ENCODE results near the gene OTOF. TPM values are rescaled to one million over a fixed set of nuclear protein-coding genes. Genes with fewer than 3 reads are reported as not detected.

OTOF gene
- total and polyA plus RNA-seq, 2 donors (not counting 1 experiment from before 2014, with no cell fraction given), result not detected

- H3K9ac ChIP-seq (ENCODE audit: insufficient read depth, low read length), result no peak overlapping the region
- no peak for DNase-seq (ENCODE audit: low read depth in 2 of 2)
- no peak overlapping the region for H3K4me2 ChIP-seq (ENCODE audit: extremely low read depth, insufficient read depth, low read length)
Measured at GRCh38 chr2:26511466-26511865, 33.5 kb upstream of the OTOF start.

DNA sequence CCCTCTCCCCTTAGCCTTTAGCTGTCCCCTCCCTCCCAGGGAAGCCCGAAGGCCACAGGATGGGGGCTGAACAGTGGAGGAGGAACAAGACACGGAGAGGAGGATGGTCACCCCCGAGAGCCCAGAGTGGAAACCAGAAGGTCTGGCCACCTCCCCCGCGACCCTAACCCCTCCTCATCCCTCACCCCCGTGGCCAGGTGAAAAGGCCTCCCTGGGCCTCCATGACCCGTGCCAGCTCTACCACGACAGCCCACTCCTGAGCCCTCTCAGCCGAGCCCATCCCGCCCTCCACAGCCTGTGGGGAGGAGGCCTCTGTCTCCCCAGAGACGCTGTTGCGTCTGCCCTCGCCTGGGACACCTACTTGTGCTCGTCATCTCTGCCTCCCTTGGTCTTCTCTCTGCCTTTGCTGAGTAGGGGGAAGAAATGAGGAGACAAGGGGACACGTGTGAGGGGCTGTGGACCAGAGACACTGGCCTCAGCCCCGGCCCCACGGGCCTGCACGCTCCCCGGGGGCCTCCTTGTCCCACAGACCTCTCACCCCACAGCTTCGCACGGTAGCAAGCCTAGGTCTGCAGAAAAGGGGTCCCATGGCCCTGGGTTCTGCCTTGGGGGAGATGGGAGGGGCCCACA, 32.5 kb upstream of the OTOF start:
- H3K79me2 ChIP-seq (ENCODE audit: control insufficient read depth, insufficient read depth, low read length), result no peaks in the 10 kb centered on the region
- H3K36me3 ChIP-seq (ENCODE audit: control insufficient read depth, insufficient read depth, low read length), result no peaks in the 10 kb centered on the region
- TF ChIP-seq, protein P1, sequence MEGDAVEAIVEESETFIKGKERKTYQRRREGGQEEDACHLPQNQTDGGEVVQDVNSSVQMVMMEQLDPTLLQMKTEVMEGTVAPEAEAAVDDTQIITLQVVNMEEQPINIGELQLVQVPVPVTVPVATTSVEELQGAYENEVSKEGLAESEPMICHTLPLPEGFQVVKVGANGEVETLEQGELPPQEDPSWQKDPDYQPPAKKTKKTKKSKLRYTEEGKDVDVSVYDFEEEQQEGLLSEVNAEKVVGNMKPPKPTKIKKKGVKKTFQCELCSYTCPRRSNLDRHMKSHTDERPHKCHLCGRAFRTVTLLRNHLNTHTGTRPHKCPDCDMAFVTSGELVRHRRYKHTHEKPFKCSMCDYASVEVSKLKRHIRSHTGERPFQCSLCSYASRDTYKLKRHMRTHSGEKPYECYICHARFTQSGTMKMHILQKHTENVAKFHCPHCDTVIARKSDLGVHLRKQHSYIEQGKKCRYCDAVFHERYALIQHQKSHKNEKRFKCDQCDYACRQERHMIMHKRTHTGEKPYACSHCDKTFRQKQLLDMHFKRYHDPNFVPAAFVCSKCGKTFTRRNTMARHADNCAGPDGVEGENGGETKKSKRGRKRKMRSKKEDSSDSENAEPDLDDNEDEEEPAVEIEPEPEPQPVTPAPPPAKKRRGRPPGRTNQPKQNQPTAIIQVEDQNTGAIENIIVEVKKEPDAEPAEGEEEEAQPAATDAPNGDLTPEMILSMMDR (conservative IDR thresholded peaks at IDR 0.05 in 1 of 2, IDR thresholded peaks at IDR 0.05 in 1 of 2; ENCODE audit: low read depth in 1 of 2, low read length in 2 of 2), result no peak
- TF ChIP-seq EZH2 (IDR thresholded peaks at IDR 0.05; ENCODE audit: low read length, missing control alignments), result no peak
- H3K4me3 ChIP-seq (replicated peaks in 1 of 4; ENCODE audit: control extremely low read depth in 1 of 4, insufficient read depth in 1 of 4, low read depth in 3 of 4, low read length in 4 of 4), result no peak overlapping the region
- DNase-seq (ENCODE audit: low read depth in 2 of 2), result no peak
- H4K20me1 ChIP-seq (ENCODE audit: control insufficient read depth, extremely low read depth, insufficient read depth, low read length), result no peaks in the 10 kb centered on the region
- H3K4me1 ChIP-seq (ENCODE audit: control insufficient read depth, extremely low read depth, insufficient read depth, low read length), result no peaks in the 10 kb centered on the region
- no peak overlapping the region for H3K4me2 ChIP-seq (ENCODE audit: extremely low read depth, insufficient read depth, low read length)
- no peak overlapping the region for H2AFZ ChIP-seq (ENCODE audit: low read length)
- no peaks in the 10 kb centered on the region for H3K9me3 ChIP-seq (ENCODE audit: control insufficient read depth, insufficient read depth, low read depth, low read length)
- H3K9ac ChIP-seq (ENCODE audit: insufficient read depth, low read length), result no peak overlapping the region
- peaks cover 20% of the 10 kb centered on the region for H3K27me3 ChIP-seq (ENCODE audit: control insufficient read depth, insufficient read depth, low read length)
- H3K27ac ChIP-seq (ENCODE audit: insufficient read depth, low read length), result no peak overlapping the region

More at GRCh38 chr2:26511466-26511865, 33.5 kb upstream of the OTOF start:
- Histone ChIP-seq H3K27ac (ENCODE audit: insufficient read depth, low read length) (no peak overlapping the region), H3K4me1 (ENCODE audit: control insufficient read depth, extremely low read depth, insufficient read depth, low read length) (no peaks in the 10 kb centered on the region), H4K20me1 (ENCODE audit: control insufficient read depth, extremely low read depth, insufficient read depth, low read length) (no peaks in the 10 kb centered on the region), H3K27me3 (ENCODE audit: control insufficient read depth, insufficient read depth, low read length) (peaks cover 20% of the 10 kb centered on the region), H3K4me3 (replicated peaks in 1 of 4; ENCODE audit: control extremely low read depth in 1 of 4, insufficient read depth in 1 of 4, low read depth in 3 of 4, low read length in 4 of 4) (no peak overlapping the region), H3K79me2 (ENCODE audit: control insufficient read depth, insufficient read depth, low read length) (no peaks in the 10 kb centered on the region), H3K36me3 (ENCODE audit: control insufficient read depth, insufficient read depth, low read length) (no peaks in the 10 kb centered on the region), H3K9me3 (ENCODE audit: control insufficient read depth, insufficient read depth, low read depth, low read length) (no peaks in the 10 kb centered on the region), H2AFZ (ENCODE audit: low read length) (no peak overlapping the region)
- TF ChIP-seq, protein P1 (conservative IDR thresholded peaks at IDR 0.05 in 1 of 2, IDR thresholded peaks at IDR 0.05 in 1 of 2; ENCODE audit: low read depth in 1 of 2, low read length in 2 of 2), result no peak
- TF ChIP-seq EZH2 (IDR thresholded peaks at IDR 0.05; ENCODE audit: low read length, missing control alignments), result no peak

GRCh38 chr2:26509141-26509540, 31.2 kb upstream of the OTOF start:
- no peaks in the 10 kb centered on the region for H4K20me1 ChIP-seq (ENCODE audit: control insufficient read depth, extremely low read depth, insufficient read depth, low read length)
- H2AFZ ChIP-seq (ENCODE audit: low read length), result no peak overlapping the region
- H3K27me3 ChIP-seq (ENCODE audit: control insufficient read depth, insufficient read depth, low read length), result peaks cover 22% of the 10 kb centered on the region
- H3K4me1 ChIP-seq (ENCODE audit: control insufficient read depth, extremely low read depth, insufficient read depth, low read length), result no peaks in the 10 kb centered on the region
- TF ChIP-seq, protein P1 (conservative IDR thresholded peaks at IDR 0.05 in 1 of 2, IDR thresholded peaks at IDR 0.05 in 1 of 2; ENCODE audit: low read depth in 1 of 2, low read length in 2 of 2), result no peak
- no peak for TF ChIP-seq EZH2 (IDR thresholded peaks at IDR 0.05; ENCODE audit: low read length, missing control alignments)
- H3K4me2 ChIP-seq (ENCODE audit: extremely low read depth, insufficient read depth, low read length), result no peak overlapping the region
- H3K9ac ChIP-seq (ENCODE audit: insufficient read depth, low read length), result no peak overlapping the region
- no peak for DNase-seq (ENCODE audit: low read depth in 2 of 2)
- H3K36me3 ChIP-seq (ENCODE audit: control insufficient read depth, insufficient read depth, low read length), result no peaks in the 10 kb centered on the region
- no peaks in the 10 kb centered on the region for H3K79me2 ChIP-seq (ENCODE audit: control insufficient read depth, insufficient read depth, low read length)
- no peaks in the 10 kb centered on the region for H3K9me3 ChIP-seq (ENCODE audit: control insufficient read depth, insufficient read depth, low read depth, low read length)
- no peak overlapping the region for H3K27ac ChIP-seq (ENCODE audit: insufficient read depth, low read length)
- no peak overlapping the region for H3K4me3 ChIP-seq (replicated peaks in 1 of 4; ENCODE audit: control extremely low read depth in 1 of 4, insufficient read depth in 1 of 4, low read depth in 3 of 4, low read length in 4 of 4)
